IMR-90 (cell line): Measurements from ENCODE around the gene ZNF700.
"Not testable (repeated sequence)": the region's sequence is repeated elsewhere in the genome, so short reads cannot be mapped to it uniquely, and the experiment has no call there.

ENCODE experiments used
- BHLHE40 ChIP-seq: fragments of 150-350 bp; IDR thresholded peaks from 2 replicates; pipeline ENCODE4 v1.6.1; 2016; ENCODE audit warnings: mild to moderate bottlenecking, low read depth, low read length
- CEBPB ChIP-seq: IDR thresholded peaks from 2 replicates; pipeline ENCODE4 v1.6.1; 2012; ENCODE audit warnings: low read depth, low read length, improper control_type of control experiment
- CHD1 ChIP-seq: IDR thresholded peaks from 2 replicates; pipeline ENCODE4 v1.6.1; 2012; ENCODE audit warnings: low read depth, low read length, improper control_type of control experiment
- MAFK ChIP-seq: IDR thresholded peaks from 2 replicates; pipeline ENCODE4 v1.6.1; 2012; ENCODE audit warnings: low read depth, low read length, improper control_type of control experiment
- POLR2A ChIP-seq: IDR thresholded peaks from 2 replicates; pipeline ENCODE4 v1.6.1; 2012; ENCODE audit warnings: mild to moderate bottlenecking, low read depth, low read length
- RAD21 ChIP-seq: IDR thresholded peaks from 2 replicates; pipeline ENCODE4 v1.6.1; 2012; ENCODE audit warnings: low read length, improper control_type of control experiment
- RFX5 ChIP-seq: IDR thresholded peaks from 2 replicates; pipeline ENCODE4 v1.8.0; 2012; ENCODE audit warnings: low read depth, mild to moderate bottlenecking, low read length, moderate library complexity
- SMC3 ChIP-seq: fragments of 150-350 bp; IDR thresholded peaks from 2 replicates; pipeline ENCODE4 v1.6.1; 2016; ENCODE audit warnings: low read depth, mild to moderate bottlenecking, antibody characterized with exemption, low read length, moderate library complexity
- USF2 ChIP-seq: fragments of 150-350 bp; IDR thresholded peaks from 2 replicates; pipeline ENCODE4 v1.6.1; 2017; ENCODE audit warnings: mild to moderate bottlenecking, antibody characterized with exemption, low read length, low read depth
- TF ChIP-seq, protein P1 (sequence below): conservative IDR thresholded peaks from 2 replicates; pipeline ENCODE4 v1.5.1; 2012; ENCODE audit warnings: mild to moderate bottlenecking, low read depth, low read length, improper control_type of control experiment
- TF ChIP-seq, protein P2 (sequence below): fragments of 150-350 bp; IDR thresholded peaks from 2 replicates; pipeline ENCODE4 v1.6.1; 2016; ENCODE audit warnings: low read depth, mild to moderate bottlenecking, low read length, moderate library complexity, borderline replicate concordance

- TF ChIP-seq, protein P1, sequence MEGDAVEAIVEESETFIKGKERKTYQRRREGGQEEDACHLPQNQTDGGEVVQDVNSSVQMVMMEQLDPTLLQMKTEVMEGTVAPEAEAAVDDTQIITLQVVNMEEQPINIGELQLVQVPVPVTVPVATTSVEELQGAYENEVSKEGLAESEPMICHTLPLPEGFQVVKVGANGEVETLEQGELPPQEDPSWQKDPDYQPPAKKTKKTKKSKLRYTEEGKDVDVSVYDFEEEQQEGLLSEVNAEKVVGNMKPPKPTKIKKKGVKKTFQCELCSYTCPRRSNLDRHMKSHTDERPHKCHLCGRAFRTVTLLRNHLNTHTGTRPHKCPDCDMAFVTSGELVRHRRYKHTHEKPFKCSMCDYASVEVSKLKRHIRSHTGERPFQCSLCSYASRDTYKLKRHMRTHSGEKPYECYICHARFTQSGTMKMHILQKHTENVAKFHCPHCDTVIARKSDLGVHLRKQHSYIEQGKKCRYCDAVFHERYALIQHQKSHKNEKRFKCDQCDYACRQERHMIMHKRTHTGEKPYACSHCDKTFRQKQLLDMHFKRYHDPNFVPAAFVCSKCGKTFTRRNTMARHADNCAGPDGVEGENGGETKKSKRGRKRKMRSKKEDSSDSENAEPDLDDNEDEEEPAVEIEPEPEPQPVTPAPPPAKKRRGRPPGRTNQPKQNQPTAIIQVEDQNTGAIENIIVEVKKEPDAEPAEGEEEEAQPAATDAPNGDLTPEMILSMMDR: not testable (repeated sequence)
- TF ChIP-seq POLR2A, BHLHE40, SMC3, RAD21, USF2, CEBPB, RFX5, MAFK, CHD1: not testable (repeated sequence)
- TF ChIP-seq, protein P2, sequence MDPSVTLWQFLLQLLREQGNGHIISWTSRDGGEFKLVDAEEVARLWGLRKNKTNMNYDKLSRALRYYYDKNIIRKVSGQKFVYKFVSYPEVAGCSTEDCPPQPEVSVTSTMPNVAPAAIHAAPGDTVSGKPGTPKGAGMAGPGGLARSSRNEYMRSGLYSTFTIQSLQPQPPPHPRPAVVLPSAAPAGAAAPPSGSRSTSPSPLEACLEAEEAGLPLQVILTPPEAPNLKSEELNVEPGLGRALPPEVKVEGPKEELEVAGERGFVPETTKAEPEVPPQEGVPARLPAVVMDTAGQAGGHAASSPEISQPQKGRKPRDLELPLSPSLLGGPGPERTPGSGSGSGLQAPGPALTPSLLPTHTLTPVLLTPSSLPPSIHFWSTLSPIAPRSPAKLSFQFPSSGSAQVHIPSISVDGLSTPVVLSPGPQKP: not testable (repeated sequence)
These were observed 16.5 kb downstream of the ZNF700 start for GRCh38 chr19:11941361-11941887.
